HG02852 (cell line): Measurements from ENCODE around the gene SCAP.
"Not testable (repeated sequence)": the region's sequence is repeated elsewhere in the genome, so short reads cannot be mapped to it uniquely, and the experiment has no call there.

Experiments
- ATAC-seq: cut with Tn5 transposase; IDR thresholded peaks from one replicate; pipeline ENCODE4 v1.9.1; 2021; ENCODE audit warnings: mild to moderate bottlenecking, moderate library complexity; ENCODE audit not compliant: unreplicated experiment

SCAP gene

DNA sequence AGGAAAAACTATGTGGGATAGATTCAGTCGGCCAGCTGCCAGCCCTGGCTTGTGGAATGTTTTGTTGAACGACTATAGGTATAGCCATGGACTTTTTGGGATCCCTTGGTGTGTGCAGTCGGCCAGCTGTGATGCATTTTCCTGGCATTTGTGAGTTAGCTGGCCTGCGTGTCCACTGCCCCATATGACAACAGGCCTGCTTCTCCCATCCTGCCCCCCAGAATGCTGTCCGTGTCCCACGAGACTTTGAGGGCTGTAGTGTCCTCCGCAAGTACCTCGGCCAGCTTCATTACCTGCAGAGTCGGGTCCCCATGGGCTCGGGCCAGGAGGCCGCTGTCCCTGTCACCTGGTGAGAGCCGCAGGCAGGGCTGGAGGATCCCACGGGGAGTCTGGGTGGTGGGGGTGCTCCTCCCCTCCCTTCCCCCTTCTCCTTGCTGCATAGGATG is 71.3 kb downstream of the SCAP start:
- ATAC-seq, result no peak

DNA sequence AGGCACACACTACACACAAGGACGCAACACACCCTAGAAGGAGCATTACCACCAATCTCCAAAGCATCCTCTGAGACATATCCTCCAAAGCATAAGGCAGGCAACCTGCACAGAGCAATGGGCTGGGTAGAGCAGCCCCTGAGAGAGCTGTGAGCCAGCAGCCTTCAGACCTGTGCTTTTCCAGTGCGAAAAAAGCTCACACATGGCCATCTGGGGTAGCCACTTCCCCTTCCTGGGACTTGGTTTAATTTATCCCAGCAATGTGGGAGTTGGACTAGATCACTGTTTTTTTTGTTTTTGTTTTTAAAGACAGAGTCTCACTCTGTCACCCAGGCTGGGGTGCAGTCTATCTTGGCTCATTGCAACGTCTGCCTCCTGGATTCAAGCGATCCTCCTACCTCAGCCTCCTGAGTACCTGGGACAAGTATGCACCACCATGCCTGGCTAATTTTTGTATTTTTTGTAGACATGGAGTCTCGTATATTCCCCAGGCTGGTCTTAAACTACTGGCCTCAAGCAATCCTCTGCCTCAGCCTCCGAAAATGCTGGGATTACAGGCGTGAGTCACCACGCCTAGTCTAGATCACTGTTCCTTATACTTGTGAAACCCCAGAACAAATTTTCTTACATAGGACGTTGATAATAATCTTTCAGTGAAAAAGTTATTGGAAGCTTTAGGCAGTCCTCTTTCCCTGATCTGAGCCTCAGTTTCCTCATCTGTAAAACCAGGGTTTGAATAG is 76.0 kb downstream of the SCAP start:
- ATAC-seq, result no peak

DNA sequence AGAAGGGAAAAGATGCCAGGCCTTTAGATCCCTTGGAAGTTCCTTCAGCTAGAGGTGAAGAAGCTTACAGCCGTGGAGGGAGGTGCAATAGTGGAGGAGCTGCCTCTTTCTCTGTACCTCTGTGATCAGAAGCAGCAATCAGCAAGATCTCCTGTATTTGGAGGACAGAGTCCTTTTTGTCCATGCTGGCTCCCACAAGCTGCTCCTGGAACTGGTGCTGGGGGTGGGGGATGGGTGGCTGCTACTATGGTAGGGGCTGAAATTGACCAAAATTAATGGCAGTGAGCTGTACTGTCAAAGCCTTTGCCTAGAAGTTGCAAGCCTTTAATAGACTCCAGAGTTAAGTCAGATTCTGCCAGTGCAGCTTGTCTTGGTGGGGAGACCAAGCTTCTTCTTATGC is 76.7 kb downstream of the SCAP start:
- ATAC-seq, result no peak

DNA sequence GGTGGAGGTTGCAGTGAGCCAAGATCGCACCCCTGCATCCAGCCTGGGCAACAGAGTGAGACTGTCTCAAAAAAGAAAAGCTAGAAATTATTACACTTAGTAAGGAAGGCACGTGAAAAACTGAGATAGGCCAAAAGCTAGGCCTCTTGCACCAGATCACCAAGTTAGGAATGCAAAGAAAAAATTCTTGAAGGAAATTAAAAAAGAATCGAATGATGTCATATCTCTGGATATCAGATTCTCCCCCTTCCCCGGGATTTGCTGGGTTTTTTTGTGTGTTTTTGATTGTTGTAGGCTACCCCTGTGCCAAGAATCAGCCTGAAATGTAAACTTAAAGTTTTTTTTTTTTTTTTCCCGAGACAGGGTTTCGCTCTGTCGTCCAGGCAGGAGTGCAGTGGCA is 77.5 kb downstream of the SCAP start:
- ATAC-seq, result no peak

DNA sequence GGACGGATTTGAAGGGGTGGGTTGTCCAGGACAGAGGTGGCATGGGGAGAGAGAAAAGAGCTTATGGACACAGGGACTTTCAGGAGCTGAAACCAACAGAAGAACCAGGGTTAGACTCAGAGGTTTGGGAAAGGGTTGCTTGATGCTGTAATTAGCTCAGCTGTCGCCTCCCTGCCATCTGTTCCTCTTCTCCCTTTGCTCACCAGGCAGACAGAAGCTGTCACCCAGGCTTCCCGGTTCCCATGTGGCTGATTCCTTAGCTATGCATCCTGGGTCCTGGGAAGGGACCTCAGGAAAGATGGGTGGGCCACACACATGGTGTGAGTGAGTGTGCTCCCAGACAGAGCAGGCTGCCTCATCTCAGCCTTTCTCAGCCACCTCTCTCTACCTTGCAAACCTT is 80.9 kb downstream of the SCAP start:
- no peak for ATAC-seq

DNA sequence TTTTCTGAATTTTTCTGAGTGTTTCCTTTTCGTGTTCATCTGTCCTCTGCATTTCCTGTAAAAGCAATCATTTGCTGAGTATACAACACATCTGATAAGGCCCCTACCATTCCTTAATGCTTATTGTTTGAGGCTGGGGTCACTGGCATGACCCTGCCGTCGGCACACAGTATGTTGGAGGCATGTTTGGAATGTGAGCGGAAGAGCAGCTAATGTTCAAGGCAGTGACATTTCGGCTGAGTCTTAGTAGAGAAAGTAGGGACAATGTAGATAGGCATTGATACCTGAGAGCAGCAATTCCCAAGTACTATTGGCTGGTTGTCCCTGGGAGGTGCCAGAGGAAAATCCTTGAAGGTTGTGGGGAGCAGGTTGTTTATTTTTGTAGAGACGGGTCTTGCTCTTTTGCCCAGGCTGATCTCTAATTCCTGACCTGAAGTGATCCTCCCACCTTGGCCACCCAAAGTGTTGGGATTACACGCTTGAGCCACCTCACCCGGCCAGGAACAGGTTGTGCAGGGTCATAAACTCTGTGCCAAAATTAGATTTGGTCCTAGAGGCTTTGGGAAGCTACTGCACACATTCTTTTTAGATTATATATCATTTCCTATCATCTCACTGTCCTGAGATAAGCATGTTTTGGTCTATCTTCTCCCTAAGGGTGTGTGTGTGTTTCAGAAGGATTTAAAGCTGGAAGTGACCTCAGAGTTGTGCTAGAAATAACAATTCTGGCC is 81.4 kb downstream of the SCAP start:
- no peak for ATAC-seq

DNA sequence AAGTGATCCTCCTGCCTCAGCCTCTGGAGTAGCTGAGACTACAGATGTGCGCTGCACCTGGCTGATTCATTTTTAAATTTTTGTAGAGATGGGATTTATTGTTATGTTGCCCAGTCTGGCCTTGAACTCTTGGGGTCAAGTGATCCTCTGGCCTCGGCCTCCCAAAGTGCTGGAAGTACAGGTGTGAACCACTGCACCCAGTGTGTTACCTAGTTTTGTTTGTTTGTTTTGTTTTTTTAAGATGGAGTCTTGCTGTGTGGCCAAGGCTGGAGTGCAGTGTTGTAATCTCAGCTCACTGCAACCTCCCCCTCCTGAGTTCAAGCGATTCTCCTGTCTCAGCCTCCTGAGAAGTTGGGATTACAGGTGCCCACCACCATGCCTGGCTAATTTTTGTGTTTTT is 82.8 kb downstream of the SCAP start:
- no peak for ATAC-seq

DNA sequence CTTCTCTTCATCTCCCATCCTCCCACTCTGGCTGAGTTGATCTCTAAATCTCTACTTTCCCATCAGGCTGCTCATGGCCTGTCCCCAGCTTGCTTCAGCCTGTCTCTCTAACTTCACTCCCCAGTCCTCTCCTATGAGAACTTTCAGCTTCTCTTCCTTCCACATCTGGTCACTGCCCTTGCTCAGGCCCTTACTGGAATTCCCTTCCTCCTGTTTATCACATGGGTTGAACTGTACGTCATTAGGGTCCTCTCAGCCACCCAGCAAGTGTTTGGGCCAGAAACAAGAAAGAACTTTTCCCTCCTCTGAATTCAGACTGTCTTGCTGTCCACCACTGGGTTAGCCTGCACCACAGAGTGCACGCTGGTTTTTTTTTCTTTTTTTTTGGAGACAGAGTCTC is 89.9 kb downstream of the SCAP start:
- ATAC-seq, result no peak

DNA sequence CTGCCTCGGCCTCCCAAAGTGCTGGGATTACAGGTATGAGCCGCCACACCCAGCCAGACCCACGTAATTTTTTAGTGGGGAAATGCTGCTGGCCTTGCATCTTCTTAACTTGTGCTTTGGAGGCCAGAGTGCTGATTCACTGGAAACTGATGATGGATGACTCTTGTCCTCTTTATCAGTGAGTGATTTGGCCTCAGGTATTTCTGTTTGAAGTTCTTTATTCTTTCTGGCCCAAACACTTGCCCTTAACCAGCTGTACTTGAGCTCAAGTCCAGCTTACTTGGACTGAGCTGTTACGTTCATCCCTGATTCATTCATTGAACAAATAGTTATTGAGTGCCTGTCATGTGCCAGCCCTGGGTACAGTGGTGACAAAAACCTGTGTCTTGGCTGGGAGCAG is 90.7 kb downstream of the SCAP start:
- no peak for ATAC-seq

DNA sequence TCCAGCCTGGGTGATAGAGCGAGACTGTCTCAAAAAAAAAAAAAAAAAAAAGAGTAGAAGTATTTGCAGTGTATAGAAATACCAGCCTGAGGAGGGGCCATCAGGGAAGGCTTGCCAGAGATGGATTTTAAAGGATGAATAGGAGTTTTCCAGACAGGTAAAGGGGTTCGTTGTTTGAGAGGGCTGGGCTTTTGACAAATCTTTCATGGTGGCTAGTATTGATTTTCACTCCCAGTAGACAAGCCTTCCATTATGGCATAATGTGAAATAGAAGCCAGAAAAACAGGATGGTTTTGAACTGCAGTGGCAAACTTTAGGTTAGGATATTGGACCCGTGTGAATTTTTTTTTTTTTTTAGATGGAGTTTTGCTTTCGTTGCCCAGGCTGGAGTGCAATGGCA is 91.3 kb downstream of the SCAP start:
- no peak for ATAC-seq

DNA sequence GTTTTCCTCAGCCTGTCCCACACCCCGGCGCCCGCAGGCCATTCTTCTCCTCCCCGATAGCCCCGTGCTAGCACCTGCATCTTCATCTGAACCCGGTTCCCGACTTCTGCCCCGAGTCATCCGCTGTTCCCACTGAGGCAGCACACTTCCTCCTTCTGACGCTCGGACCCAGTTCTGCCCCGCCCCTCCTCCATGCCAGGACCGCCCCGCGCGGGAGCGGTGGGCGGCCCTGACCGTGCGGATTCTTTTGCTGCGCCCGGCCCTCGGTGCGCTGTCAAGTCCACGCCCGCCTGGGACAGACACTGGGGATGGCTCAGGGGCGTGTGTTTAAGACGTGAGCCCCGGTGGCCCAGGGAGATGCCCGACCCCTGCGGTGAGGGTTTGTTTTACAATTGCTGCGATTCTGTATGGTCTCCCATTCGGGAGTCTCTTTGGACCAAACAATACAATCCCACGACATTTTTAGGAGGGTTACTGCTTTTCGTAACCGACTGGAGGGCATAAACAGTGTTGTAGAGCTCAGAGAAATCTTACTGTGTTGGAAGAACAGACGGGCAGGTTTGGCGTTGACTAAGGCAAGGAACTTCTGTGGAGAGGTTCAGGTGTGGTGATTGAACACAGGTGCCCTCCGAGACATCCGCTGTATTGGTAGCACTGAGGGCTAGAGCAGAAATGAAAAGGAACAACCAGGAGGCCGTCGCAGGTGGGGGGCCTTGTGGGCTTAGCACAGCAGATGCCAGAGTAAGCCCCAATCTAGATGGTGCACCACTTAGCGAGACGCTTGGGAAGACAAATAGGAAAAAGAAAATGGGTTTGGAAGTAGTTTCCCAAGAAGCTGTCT is 94.2 kb downstream of the SCAP start:
- peak; percentile 67 for ATAC-seq

DNA sequence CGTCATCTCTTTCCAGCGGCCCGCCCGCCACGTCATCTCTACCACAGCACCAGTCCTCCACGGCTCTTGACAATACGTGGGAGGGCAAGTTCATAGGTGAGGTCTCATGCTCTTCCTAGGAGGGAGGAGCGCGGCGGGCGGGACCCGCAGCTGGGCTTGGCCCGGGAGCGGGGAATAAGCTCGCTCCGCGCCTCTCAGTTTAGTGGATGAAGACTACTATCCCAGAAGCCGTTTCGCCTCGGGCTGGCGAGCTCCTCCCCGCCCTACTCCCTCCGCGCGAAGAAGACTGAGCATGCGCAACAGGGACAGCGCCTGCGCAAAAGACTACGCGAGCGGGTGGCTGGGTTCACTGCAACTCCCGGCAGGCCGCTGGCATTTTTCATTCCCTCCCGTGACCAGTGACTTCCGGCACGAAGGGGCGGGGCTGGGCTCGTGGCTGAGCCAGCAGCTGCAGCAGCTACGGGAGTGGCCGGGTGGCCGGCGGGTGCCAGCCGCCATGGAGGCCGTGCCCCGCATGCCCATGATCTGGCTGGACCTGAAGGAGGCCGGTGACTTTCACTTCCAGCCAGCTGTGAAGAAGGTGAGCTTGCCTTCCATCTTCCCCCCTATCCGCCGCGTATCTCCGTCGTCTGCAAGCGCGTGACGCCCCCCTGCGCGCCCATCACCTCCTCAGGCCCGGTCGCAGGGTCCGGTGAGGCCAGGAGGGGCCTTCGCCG is 95.0 kb downstream of the SCAP start, which contains the start of gene PTPN23:
PTPN23 (plus strand) TSS at position 421 of the 716 bp plus-strand sequence; CDS start at position 497, 76 bp downstream.
- peak; percentile 71 for ATAC-seq

DNA sequence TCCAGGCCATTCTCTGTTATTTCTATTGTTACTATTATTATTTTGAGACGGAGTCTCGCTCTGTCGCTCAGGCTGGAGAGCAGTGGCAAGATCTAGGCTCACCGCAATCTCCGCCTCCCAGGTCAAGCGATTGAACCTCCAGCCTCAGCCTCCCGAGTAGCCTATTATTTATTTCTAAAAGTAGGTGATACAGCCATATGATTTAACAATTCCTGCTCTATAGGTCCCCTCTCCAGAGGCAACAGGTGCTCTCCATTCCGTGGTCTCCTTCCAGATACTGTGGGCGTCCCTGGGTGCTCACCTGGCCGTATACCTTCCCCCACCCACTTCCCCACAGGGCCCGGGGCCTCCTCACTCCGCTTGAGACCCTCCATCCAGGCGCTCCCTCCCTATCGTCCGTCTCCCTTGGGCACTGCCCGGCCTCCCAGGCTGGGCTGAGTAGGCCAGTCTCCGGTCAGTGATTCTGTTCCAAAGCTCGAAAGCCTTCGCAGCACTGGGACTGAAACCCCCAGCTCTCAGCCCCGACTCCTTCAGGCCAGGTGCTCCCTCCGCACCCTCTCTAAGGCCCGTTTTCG is 95.6 kb downstream of the SCAP start:
- ATAC-seq, result no peak

DNA sequence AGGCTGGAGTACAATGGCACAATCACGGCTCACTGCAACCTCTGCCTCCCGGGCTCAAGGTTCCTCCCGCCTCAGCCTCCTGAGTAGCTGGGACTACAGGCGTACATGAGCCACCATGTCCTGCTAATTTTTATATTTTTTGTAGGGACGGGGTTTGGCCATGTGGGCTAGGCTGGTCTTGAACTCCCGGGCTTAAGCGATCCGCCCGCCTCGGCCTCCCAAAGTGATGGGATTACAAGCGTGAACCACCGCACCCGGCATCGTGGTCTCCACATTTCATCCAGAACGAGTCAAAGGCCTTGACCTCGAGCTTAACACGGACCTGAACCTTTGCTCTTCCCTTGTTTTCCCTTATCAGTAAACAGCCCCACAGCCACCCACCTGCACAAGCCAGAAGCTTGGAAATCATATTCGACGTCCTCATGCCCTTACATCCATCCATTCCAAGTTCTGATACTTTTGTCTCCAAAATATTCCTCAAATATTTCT is 96.3 kb downstream of the SCAP start:
- no peak for ATAC-seq

DNA sequence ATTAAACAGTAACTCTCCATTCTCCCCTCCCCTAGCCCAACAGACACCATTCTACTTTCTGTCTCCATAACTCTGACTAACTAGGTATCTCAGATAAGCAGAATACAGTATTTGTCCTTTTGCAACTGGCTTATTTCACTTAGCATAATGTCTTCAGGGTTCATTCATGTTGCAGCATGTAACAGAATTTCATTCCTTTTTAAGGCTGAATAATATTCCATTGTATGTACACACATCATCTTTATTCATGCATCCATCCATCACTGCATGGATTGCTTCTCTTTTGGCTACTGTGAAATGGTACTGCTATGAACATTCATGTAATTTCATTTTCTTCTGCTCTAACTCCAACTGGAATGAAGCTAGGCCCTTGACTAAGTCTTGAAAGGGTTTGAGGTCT is 96.9 kb downstream of the SCAP start:
- no peak for ATAC-seq

DNA sequence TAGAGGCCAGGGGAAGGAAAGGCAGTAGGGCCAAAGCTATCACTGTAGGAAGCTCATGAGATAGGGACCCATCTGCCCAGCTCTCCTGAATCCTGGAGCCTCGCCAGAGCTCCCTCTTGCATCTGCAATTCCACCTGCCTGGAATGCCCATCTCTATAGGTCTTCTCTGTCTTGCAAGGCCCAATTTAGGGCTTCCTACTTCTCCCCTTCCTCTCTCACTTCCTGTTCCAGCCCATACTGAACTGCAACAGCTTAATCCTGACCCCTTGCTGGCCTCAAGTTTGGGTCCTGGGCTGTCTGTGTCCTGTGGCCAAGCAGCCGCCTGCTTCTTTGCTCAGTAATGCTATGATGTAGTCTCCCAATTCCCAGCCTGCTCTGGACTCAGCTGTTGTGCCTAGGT is 98.6 kb downstream of the SCAP start:
- no peak for ATAC-seq

DNA sequence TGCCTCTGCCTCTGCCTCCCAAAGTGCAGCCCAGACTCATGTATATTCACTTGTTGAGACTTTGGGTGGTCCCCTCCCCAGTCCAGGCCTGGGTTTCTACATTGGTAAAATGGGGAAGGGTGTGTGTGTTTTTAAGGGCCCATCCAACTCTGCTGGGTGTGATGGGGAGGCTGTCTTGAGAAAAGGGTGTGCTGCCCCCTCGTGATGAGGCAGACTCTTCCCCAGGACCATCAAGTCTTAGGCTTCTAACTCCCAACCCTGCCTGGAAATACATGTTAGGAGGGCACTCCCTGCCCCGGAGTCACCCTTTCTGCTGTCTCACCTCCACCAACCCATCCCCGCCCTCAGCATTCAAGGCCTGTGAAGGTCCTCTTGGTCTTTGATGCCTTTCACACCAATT is 99.3 kb downstream of the SCAP start:
- no peak for ATAC-seq

DNA sequence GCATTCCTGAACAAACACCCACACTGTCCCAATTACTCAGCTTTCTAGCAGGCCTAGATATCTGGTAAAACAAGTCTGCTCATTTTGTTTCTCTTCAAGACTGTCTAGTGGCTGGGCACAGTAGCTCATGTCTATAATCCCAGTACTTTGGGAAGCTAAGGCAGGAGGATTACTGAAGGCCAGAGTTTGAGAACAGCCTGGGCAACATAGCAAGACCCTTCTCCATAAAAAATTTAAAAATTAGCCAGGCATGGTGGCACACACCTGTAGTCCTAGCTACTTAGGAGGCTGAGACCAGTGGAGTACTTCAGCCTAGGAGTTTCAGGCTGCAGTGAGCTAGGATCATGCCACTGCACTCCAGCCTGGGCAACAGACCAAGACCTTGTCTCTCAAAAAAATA is 101.2 kb downstream of the SCAP start:
- no peak for ATAC-seq

DNA sequence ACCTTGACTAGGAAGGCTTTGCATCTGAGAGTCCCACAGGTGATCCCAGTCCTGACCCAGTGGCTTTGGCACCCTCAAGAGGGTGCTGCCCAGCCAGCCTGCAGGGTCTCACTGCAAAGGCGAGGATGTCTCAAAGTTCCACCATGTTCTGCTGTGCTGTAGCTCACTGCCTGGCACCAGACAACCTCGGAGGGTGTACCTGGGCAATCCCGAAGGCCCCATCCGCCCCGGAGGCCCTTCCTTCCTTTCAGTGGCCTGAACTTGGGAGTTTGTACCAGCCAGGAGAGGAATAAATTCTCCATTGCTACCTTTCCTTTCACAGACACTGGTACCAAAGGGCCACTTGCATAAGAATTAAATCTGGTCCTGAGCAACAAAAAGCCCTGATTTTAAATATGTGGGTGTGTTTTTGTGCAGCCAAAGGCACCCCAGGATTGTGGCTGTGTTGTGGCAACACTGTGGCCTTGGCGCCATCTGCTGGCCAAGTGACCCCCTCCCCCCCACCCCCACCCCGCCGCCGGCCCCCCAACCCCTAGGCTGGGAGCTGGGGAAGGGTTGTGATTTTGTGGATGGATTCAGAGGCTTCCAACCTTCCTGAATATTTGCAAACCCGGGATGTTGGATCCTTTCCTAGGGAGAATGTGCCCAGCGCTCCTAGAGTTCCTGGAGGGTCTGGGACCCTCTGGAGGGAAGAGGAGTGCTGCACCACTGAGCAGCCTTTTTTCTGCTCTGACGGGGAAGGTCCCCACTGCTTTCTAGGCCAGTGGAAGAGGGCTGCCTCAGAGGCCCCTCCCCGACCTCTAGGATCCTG is 104.6 kb downstream of the SCAP start:
- no peak for ATAC-seq

DNA sequence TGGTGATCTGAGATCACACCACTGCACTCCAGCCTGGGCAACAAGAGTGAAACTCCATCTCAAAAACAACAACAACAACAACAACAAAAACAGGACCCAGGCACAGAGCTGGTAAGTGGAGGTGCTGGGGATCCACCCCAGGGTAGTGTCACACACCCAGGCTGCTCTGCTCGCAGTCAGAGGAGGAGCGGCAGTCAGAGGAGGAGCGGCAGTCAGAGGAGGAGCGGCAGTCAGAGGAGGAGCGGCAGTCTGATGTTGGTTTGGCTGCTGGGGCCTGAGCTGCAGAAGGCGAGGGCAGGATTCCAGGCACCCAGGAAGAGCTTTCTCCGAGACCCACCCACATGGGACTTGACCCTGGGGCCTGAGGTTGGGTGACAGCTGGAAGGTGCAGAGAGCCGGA is 105.7 kb downstream of the SCAP start:
- ATAC-seq, result not testable (repeated sequence)
